HG03066 (cell line): Measurements from ENCODE around the gene C10orf67.

Experiments used
- ATAC-seq: cut with Tn5 transposase; IDR thresholded peaks from one replicate; pipeline ENCODE4 v1.9.1; 2021; ENCODE audit warnings: low read depth; ENCODE audit not compliant: unreplicated experiment

C10orf67 gene

GRCh38 chr10:23200586-23200985, 144.0 kb downstream of the C10orf67 start:
- ATAC-seq, result no peak

- no peak for ATAC-seq
Measured at GRCh38 chr10:23199768-23200511, 144.7 kb downstream of the C10orf67 start.

DNA sequence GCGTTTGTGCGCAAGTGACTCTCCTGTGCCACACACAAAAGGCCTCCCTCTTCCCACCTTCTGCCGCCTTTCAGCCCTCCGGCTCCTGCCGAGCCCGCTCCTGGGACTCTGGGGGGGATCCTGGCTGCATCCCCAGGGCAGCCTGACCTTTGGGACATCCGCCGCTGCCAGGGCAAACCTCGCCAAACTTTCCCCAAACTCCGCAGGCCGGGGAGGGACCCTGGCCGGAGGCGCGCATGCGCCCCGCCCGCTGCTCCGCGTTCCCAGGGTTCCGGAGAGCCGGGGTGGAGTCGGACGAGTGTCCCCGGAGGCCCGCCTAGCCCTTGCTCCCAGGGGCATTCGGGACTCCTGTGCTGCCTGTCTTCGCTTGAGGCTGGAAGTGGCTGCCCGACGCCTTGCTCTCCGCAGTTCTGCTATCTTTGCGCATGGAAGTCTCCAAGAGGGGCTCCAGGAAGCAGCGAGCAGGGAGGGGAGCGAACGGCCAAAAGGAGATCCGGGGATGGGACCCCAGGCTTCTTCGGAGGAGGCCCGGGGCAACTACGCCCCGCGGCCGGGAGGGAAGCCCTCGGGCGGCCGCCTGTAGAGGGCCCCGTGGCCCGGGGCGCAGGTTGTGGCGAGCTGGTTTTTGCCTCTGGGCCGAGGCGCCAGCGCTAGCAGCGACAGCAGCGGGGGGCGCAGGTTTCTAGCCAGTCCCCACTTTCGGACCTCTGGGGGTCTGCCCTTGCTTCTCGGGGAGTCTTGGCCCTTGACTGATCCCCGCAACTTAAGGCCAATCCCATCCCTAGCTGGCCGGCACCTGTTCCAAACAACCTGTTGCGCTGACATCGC, 145.4 kb downstream of the C10orf67 start:
- ATAC-seq, result no peak

- no peak for ATAC-seq
Measured at GRCh38 chr10:23198610-23198939, 146.0 kb downstream of the C10orf67 start.

DNA sequence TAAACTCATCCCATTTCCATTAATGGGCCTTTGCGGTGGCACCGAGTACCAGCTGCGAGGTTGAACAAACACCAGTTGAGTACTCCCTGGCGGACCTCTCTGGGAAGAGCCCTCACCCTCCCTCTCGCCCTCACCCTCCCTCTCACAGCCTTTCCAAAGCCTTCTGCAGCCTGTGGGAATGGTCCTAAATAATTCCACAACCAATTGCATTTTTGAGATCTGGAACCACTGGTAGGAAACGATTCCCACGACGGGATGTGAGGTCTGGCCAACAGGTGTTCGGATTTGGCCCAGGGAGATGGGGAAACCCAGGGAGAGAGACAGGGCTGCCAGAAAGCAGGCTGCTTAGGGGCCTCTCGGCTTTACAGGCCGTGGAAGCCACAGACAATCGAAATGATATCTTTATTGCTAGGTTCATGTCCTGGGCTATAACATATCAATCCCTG, 147.2 kb downstream of the C10orf67 start:
- no peak for ATAC-seq

DNA sequence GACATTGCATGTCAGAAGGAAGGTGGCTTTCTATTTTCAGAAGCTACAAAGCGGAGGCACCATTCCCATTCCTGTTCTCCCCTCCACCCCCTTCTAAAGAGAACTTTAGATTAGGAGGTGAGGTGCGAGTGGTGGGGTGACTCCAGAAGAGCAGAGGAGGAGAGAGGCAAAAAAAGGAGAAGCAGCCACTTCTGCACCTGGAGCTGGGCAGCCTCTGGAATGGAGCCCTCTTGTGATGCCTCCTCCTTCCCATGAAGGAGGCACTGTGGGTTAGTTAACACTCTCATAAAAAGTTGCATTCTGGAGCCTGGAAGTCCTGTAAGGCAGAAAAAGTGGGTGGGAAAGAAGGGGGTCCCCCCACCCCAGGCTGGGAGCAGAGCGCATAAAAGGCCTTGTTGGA, 147.7 kb downstream of the C10orf67 start:
- ATAC-seq, result no peak

GRCh38 chr10:23195846-23196600, 148.6 kb downstream of the C10orf67 start:
- ATAC-seq, result no peak

DNA sequence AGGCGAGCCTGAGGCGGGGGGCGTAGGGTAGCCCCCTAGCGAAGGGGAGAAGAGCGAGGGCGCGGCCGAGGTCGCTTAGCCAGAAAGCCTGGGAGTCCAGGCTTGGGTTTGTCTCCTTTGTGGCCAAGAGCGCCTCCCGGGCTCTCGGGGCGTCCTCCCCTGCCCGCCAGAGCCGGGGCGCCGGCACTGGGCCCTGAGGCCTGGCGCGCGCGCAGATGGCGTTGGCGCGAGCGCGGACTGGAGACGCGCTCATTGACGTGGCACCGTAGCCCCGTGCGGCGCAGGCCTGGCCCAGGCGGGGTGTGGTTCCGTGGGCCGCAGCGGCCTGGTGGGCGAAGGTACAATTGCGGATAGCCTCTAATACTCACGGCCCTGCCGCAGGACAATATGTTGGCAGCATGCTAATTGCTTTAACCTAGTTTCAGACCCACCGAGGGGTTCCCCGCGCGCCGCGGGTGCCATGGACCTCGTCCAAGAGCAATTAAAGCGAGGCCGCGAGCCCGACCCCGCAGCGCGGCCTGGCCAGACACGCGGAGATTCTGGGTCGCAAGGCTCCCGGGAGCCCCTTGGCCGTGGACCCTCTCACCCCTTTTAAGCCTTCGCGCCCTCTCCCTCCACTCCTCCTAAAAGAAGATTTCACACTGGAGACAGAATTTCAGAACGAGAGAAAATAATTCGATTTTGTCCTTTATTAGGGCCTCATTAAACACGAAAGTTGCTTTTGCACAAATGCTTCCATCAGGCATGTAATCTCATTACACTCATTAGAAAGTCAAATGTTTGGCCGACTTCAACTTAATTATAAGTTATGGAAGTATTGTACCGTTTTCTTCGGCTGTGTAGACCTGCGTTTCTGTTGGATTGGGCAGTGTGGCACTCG, 149.4 kb downstream of the C10orf67 start:
- ATAC-seq, result no peak

GRCh38 chr10:23194471-23194965, 150.1 kb downstream of the C10orf67 start:
- ATAC-seq, result no peak

GRCh38 chr10:23193435-23194074, 151.0 kb downstream of the C10orf67 start:
- no peak for ATAC-seq

GRCh38 chr10:23192712-23193434, 151.7 kb downstream of the C10orf67 start:
- no peak for ATAC-seq

- ATAC-seq, result no peak
Measured at GRCh38 chr10:23191764-23192711, 152.6 kb downstream of the C10orf67 start, which contains the start of gene PTF1A. Gene PTF1A, plus strand, starts transcription at chr10:23192312. Its CDS starts 219 bp downstream, at chr10:23192531.

DNA sequence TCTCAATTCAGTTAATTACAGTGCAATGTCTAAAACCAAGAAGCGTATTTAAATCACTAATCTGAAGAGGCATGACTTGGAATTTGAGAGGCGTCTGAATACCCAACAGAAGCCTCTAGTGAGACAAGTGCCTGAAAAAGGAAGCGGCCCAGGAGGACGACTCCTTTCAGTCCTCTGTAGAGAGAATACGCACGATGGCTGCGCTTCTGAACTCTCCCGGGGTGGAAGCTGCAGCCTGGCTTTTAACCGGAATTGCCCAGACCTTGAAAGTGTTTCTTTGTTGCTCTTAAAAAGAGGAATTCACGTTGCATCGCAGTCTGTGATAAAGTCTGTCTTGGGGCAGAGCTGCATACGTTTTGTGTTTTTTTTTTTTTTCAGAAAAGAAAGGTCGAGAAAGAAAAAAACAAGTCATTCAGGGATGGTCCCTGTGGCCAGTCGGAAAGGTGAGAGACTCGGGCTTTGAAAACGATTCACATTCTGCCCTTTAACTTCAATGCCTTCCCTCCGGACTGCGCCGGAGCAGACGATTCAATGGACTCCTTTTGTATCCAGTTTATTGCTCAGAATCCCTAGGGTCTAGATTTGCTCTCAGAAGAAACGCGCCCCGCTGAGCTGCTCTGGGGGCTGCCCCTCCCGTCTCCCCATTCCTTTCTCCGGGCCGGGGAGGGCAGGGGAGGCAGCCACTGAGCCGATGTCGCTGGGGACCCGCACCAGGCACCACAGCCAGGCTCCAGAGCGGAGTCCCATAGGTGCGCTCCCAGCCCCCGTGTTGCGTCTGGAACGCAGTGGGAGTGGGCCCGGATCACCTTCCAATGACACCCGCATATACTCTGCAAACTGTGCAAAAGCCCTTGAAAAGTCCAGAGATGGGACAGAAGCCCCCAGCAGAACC, 153.5 kb downstream of the C10orf67 start:
- no peak for ATAC-seq

- ATAC-seq, result no peak
Measured at GRCh38 chr10:23189024-23189423, 155.6 kb downstream of the C10orf67 start.

- ATAC-seq, result no peak
Measured at GRCh38 chr10:23187155-23187554, 157.4 kb downstream of the C10orf67 start.

- no peak for ATAC-seq
Measured at GRCh38 chr10:23186697-23187096, 157.9 kb downstream of the C10orf67 start.

DNA sequence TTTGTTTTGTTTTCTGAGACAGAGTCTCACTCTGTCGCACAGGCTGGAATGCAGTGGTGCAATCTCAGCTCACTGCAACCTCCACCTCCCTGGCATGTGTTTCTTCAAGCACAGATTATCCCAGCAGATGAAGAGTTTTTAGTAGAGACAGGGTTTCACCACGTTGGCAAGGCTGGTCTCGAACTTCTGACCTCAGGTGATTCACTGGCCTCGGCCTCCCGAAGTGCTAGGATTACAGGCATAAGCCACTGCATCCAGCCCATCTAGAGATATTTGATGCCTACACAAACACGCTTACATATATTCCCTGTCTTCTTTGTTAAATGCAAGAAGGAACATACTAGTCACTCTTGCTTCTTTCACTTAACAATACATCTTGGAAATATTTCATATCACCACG, 158.4 kb downstream of the C10orf67 start:
- ATAC-seq, result no peak
